T-helper 22 cell (primary cell): ENCODE data around the gene ANXA11.

Source experiments
- DNase-seq: peaks from one replicate; pipeline ENCODE4 v3.0.0-alpha.2; 2020; ENCODE audit warnings: low read depth

ANXA11 gene

DNA sequence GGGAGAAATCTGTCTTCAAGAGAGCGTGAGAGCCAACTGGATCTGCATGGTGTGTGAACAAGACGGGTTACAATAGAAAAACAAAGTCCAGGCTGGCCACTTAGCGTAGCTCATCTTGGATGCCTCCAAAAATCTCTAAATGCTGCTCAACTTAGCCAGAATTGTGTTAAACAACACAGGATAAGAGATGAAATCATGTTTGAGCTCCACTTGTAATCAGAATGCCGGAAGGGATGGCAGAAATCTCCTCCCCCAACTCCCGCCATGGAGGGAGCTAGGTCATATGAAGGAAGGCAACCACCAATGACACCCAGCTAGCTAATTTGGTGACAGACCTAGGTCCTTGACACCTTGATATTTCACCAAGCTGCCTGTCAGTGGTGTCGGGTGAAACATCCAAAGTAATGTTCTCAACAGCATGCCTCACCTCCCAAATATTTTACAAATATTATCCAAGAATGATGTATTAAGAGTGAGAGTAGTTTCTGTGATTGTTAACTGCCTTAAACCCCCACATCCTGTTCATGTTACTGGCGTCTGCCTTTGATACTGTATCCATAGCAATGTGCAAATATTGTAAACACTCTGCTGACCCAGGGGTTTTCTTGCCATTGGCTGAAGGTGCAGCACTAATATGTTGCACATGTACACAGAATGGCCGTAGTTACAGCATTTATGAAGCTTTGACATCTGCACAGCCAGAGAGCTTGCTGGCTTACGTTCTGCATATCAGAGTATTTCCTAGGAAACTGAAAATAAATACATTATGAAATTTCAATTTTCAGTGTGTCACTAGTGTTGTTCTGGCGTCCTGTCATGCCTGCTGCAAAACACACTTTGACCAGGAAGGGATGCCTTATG, 101.0 kb downstream of the ANXA11 start:
- DNase-seq, result peak; percentile 2
